GM19328 (cell line): ENCODE results near the gene MYOM1.
"Not testable (repeated sequence)": the region's sequence is repeated elsewhere in the genome, so short reads cannot be mapped to it uniquely, and the experiment has no call there.

Experiments
- ATAC-seq: cut with Tn5 transposase; IDR thresholded peaks from one replicate; pipeline ENCODE4 v1.9.1; 2021; ENCODE audit warnings: mild to moderate bottlenecking, moderate library complexity; ENCODE audit not compliant: unreplicated experiment

MYOM1 gene

GRCh38 chr18:3093624-3094337 is 126.0 kb downstream of the MYOM1 start:
- ATAC-seq: no peak

GRCh38 chr18:3092727-3093126 is 127.0 kb downstream of the MYOM1 start:
- ATAC-seq: no peak

- ATAC-seq: no peak
Measured at GRCh38 chr18:3089579-3089978, 130.2 kb downstream of the MYOM1 start.

- ATAC-seq: no peak
Measured at GRCh38 chr18:3088449-3088848, 131.3 kb downstream of the MYOM1 start.

- no peak for ATAC-seq
Measured at GRCh38 chr18:3086871-3087270, 132.9 kb downstream of the MYOM1 start.

GRCh38 chr18:3085612-3086011 is 134.2 kb downstream of the MYOM1 start:
- ATAC-seq: no peak

GRCh38 chr18:3084206-3084605 is 135.6 kb downstream of the MYOM1 start:
- ATAC-seq: no peak

GRCh38 chr18:3083766-3084165 is 136.0 kb downstream of the MYOM1 start:
- ATAC-seq: no peak

GRCh38 chr18:3081584-3081991 is 138.2 kb downstream of the MYOM1 start:
- no peak for ATAC-seq

- ATAC-seq: no peak
Measured at GRCh38 chr18:3079653-3080052, 140.1 kb downstream of the MYOM1 start.

GRCh38 chr18:3075491-3075890 is 144.3 kb downstream of the MYOM1 start:
- ATAC-seq: no peak

GRCh38 chr18:3074087-3074486 is 145.7 kb downstream of the MYOM1 start:
- ATAC-seq: no peak

GRCh38 chr18:3073353-3073752 is 146.4 kb downstream of the MYOM1 start:
- not testable (repeated sequence) for ATAC-seq

GRCh38 chr18:3071676-3072075 is 148.1 kb downstream of the MYOM1 start:
- ATAC-seq: no peak

GRCh38 chr18:3069671-3070433 is 149.9 kb downstream of the MYOM1 start:
- ATAC-seq: no peak

- no peak for ATAC-seq
Measured at GRCh38 chr18:3067722-3068121, 152.0 kb downstream of the MYOM1 start.

GRCh38 chr18:3067165-3067661 is 152.6 kb downstream of the MYOM1 start:
- no peak for ATAC-seq

GRCh38 chr18:3066341-3067110 is 153.2 kb downstream of the MYOM1 start:
- ATAC-seq: no peak

- ATAC-seq: not testable (repeated sequence)
Measured at GRCh38 chr18:3063766-3064165, 156.0 kb downstream of the MYOM1 start.

- ATAC-seq: no peak
Measured at GRCh38 chr18:3062798-3063680, 156.7 kb downstream of the MYOM1 start.
